ENCODE results near the gene MARCHF10.
A peak's percentile ranks its signal among the peaks of the same experiment; 100 is the strongest.

Gene MARCHF10

DNA sequence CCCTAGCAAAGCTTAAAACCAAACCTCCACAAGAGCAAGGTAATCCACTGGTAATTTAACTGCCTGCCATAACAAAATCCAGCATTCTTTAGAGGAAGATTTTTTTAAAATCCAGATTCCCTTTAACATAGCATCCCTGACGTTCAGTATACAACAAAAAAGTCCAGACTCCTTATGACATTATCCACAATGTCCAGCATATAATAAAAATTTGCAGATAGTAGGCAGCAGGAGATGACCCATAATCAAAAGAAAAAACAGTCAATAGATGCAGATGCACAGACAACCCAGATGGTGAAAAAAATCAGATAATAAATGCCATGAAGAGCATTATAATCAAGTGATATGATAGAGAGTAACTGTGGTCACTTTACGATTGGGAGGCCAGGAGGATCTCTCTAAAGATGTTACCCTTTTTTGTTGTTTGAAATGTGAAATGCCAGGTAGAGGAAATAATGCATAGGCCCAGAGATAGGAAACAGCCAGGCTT is 147.4 kb downstream of the MARCHF10 start:
- Histone ChIP-seq H3K36me3 (ENCODE audit: control insufficient read depth, insufficient read depth, low read length) (no peaks in the 10 kb centered on the region), H3K9ac (ENCODE audit: low read length) (no peak overlapping the region), H3K4me3 (ENCODE audit: low read length) (no peak overlapping the region), H3K9me3 (ENCODE audit: control insufficient read depth, low read length) (no peaks in the 10 kb centered on the region), H3K4me1 (ENCODE audit: control insufficient read depth, insufficient read depth, low read length) (no peaks in the 10 kb centered on the region), H3K27me3 (ENCODE audit: control insufficient read depth, insufficient read depth, low read length) (no peaks in the 10 kb centered on the region)

- no peak overlapping the region for H3K9ac ChIP-seq (ENCODE audit: low read length)
- H3K4me1 ChIP-seq (ENCODE audit: control insufficient read depth, insufficient read depth, low read length), result peaks cover 13% of the 10 kb centered on the region
- no peaks in the 10 kb centered on the region for H3K9me3 ChIP-seq (ENCODE audit: control insufficient read depth, low read length)
- no peaks in the 10 kb centered on the region for H3K27me3 ChIP-seq (ENCODE audit: control insufficient read depth, insufficient read depth, low read length)
- H3K36me3 ChIP-seq (ENCODE audit: control insufficient read depth, insufficient read depth, low read length), result no peaks in the 10 kb centered on the region
- no peak overlapping the region for H3K4me3 ChIP-seq (ENCODE audit: low read length)
These were observed 149.8 kb downstream of the MARCHF10 start for GRCh38 chr17:62658136-62658920.

DNA sequence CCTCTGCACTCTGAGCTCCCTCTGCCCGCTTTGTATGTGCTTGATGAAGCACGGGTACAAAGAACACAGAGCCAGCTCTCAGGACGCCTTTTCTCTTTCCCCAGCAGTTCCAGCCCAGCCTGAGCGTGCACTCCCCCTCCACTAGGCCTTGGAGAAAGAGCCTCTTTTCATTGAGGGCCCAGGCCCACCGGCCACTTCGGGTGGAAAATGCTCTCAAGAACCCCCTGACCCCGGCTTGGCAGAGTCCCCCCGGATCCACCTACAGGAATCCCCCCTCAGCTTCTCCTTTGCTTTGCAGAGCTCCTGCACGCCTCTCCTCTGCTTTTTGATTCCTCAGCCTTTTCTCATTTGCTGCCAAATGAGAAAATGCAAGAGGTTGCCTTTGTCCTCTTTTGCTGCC is 150.4 kb downstream of the MARCHF10 start:
- no peaks in the 10 kb centered on the region for H3K27me3 ChIP-seq (ENCODE audit: control insufficient read depth, insufficient read depth, low read length)
- no peaks in the 10 kb centered on the region for H3K9me3 ChIP-seq (ENCODE audit: control insufficient read depth, low read length)
- H3K4me3 ChIP-seq (ENCODE audit: low read length), result no peak overlapping the region
- no peak overlapping the region for H3K9ac ChIP-seq (ENCODE audit: low read length)
- H3K4me1 ChIP-seq (ENCODE audit: control insufficient read depth, insufficient read depth, low read length), result peaks cover 20% of the 10 kb centered on the region
- no peaks in the 10 kb centered on the region for H3K36me3 ChIP-seq (ENCODE audit: control insufficient read depth, insufficient read depth, low read length)

- Histone ChIP-seq H3K27me3 (ENCODE audit: control insufficient read depth, insufficient read depth, low read length) (no peaks in the 10 kb centered on the region), H3K9ac (ENCODE audit: low read length) (no peak overlapping the region), H3K4me3 (ENCODE audit: low read length) (no peak overlapping the region), H3K36me3 (ENCODE audit: control insufficient read depth, insufficient read depth, low read length) (no peaks in the 10 kb centered on the region), H3K4me1 (ENCODE audit: control insufficient read depth, insufficient read depth, low read length) (peaks cover 22% of the 10 kb centered on the region), H3K9me3 (ENCODE audit: control insufficient read depth, low read length) (no peaks in the 10 kb centered on the region)
These were observed 150.9 kb downstream of the MARCHF10 start for GRCh38 chr17:62657145-62657665.

DNA sequence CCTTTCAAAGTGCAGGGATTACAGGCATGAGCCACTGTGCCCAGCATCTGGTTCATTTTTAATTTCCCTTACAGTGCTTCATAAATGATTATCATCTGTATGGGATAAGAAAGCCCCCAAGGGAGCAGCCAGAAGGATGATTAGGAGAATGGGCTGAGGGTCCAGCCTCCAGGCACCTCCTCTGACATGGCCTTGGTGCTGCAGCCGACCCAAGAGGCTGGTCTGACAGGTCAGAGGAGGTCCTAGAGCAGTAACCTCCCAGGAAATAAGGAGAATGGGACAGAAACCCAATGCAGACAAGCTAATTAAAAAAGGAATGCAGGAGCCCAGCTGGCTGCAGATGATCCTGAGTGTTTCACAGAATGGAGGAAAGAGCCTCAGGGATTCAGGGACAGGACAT is 151.7 kb downstream of the MARCHF10 start:
- Histone ChIP-seq H3K4me3 (ENCODE audit: low read length) (no peak overlapping the region), H3K9me3 (ENCODE audit: control insufficient read depth, low read length) (no peaks in the 10 kb centered on the region), H3K27me3 (ENCODE audit: control insufficient read depth, insufficient read depth, low read length) (no peaks in the 10 kb centered on the region), H3K4me1 (ENCODE audit: control insufficient read depth, insufficient read depth, low read length) (peaks cover 24% of the 10 kb centered on the region), H3K36me3 (ENCODE audit: control insufficient read depth, insufficient read depth, low read length) (no peaks in the 10 kb centered on the region), H3K9ac (ENCODE audit: low read length) (no peak overlapping the region)

DNA sequence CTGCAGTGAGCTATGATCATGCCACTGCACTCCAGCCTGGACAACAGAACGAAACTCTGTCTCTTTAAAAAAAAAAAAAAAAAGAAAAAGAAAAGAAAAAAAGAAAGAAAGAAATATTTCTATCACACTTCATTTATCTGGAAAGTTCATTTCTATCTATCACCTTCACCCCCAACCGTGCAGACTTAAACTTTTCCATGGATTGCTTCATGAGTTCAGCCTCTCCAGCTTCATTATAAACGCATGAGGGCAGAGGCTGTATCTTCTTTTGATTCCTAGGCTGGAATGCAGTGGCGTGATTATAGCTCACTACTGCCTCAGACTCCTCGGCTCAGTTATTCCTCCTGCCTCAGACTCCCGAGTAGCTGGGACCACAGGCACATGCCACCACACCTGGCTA is 152.5 kb downstream of the MARCHF10 start:
- H3K27me3 ChIP-seq (ENCODE audit: control insufficient read depth, insufficient read depth, low read length), result no peaks in the 10 kb centered on the region
- H3K36me3 ChIP-seq (ENCODE audit: control insufficient read depth, insufficient read depth, low read length), result no peaks in the 10 kb centered on the region
- H3K4me1 ChIP-seq (ENCODE audit: control insufficient read depth, insufficient read depth, low read length), result peaks cover 24% of the 10 kb centered on the region

DNA sequence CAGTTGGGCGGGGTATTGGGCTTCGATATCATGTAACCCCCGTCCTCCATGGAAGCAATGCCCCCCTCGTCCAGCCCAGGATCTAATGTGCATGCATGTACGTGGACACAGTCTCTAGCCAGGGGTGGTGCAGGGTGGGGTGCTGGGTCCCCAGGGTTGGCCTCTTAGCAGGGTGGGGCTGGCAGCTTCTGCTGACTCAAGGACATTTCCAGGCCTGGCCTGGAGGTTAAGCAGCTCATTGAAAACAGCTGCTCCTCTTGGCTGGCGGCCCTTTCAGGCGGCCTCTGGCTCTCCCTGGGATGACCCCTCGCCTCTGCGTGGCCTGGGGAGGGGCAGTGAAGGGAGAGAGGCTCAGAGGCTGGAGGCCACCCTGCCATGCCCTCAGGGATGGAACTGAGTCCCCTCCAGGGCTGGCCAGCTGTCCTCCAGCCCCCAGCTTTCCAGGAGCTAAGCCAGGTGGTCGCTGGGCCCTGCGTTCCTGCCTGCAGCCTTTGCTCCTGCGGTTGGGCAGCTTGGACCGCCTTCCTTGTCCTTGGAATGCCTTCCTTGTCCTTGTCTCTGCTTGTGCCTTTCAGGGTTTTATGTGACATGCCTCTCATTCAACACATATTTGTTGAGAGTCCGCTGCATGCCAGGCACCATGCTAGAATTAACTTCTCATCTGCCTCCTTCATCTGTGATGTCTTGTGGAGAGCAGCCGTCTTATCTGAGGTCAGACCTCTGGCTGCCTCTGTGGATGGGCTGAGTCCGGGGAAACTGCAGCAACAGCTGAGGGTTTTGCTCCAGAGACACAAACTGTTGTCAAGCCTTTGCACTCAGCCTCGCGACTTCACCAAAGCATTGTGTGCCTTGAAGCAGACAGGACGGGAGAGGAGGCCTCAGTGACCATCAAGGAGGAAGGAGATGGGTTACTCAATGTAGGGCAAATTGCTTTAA is 154.0 kb downstream of the MARCHF10 start:
- Histone ChIP-seq H3K4me1 (ENCODE audit: control insufficient read depth, insufficient read depth, low read length) (peaks cover 24% of the 10 kb centered on the region), H3K27me3 (ENCODE audit: control insufficient read depth, insufficient read depth, low read length) (no peaks in the 10 kb centered on the region)

More for the DNA sequence above, 152.5 kb downstream of the MARCHF10 start:
- no peak overlapping the region for H3K4me3 ChIP-seq (ENCODE audit: low read length)
- no peak overlapping the region for H3K9ac ChIP-seq (ENCODE audit: low read length)
- H3K9me3 ChIP-seq (ENCODE audit: control insufficient read depth, low read length), result no peaks in the 10 kb centered on the region

GRCh38 chr17:62653002-62653825 is 154.9 kb downstream of the MARCHF10 start:
- Histone ChIP-seq H3K36me3 (ENCODE audit: control insufficient read depth, insufficient read depth, low read length) (no peaks in the 10 kb centered on the region), H3K9ac (ENCODE audit: low read length) (peak overlapping the region; percentile 58), H3K4me1 (ENCODE audit: control insufficient read depth, insufficient read depth, low read length) (peaks cover 24% of the 10 kb centered on the region), H3K27me3 (ENCODE audit: control insufficient read depth, insufficient read depth, low read length) (no peaks in the 10 kb centered on the region), H3K4me3 (ENCODE audit: low read length) (peak overlapping the region; percentile 19), H3K9me3 (ENCODE audit: control insufficient read depth, low read length) (no peaks in the 10 kb centered on the region)

More for the DNA sequence above, 154.0 kb downstream of the MARCHF10 start:
- H3K9me3 ChIP-seq (ENCODE audit: control insufficient read depth, low read length), result no peaks in the 10 kb centered on the region
- H3K36me3 ChIP-seq (ENCODE audit: control insufficient read depth, insufficient read depth, low read length), result no peaks in the 10 kb centered on the region
- no peak overlapping the region for H3K9ac ChIP-seq (ENCODE audit: low read length)
- H3K4me3 ChIP-seq (ENCODE audit: low read length), result no peak overlapping the region

DNA sequence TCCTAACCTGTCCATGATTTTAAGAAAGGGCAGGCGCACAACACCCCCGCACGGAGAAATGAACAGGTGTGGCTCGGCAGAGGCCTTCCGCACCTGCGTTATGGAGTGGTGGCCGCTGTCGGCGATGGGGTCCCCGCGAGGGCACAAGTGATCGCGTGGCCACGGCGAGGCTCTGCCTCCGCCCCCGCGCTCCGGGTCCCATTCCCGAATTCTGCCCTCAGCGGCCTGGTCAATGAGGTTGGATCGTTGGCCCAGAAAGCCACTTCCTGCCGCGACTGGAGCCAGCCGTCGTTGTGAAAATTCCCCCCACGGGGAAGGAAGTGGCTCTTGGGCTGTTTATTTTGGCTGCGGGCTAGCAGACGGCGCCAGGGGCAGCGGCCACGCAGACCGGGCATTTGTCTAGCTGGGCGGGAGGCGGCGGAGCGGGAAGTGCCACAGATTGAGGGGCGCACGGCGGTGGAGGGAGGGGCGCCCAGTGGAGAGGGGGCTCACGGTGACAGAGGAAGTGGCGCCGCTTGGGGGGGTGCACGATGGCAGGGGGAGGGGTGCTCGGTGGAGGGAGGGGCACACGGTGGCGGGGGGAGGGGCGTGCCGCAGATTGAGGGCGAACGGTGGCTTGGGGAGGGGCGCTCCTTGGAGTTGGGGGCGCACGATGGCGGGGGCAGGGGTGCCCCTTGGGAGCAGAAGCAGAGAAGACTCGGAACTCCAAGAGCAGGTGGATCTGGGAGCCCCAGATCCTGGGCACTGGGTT is 155.7 kb downstream of the MARCHF10 start:
- Histone ChIP-seq H3K4me3 (ENCODE audit: low read length) (peak overlapping the region; percentile 19), H3K9ac (ENCODE audit: low read length) (peak overlapping the region; percentile 58), H3K36me3 (ENCODE audit: control insufficient read depth, insufficient read depth, low read length) (no peaks in the 10 kb centered on the region), H3K27me3 (ENCODE audit: control insufficient read depth, insufficient read depth, low read length) (no peaks in the 10 kb centered on the region), H3K9me3 (ENCODE audit: control insufficient read depth, low read length) (no peaks in the 10 kb centered on the region), H3K4me1 (ENCODE audit: control insufficient read depth, insufficient read depth, low read length) (peaks cover 24% of the 10 kb centered on the region)

Data from mucosa of stomach (tissue), 1 donor.